HG03442 (cell line): ENCODE measurements around the gene CAPN15.
"Not testable (repeated sequence)": the region's sequence is repeated elsewhere in the genome, so short reads cannot be mapped to it uniquely, and the experiment has no call there.

Experiments
- ATAC-seq: cut with Tn5 transposase; IDR thresholded peaks from one replicate; pipeline ENCODE4 v1.9.1; 2021; ENCODE audit warnings: mild to moderate bottlenecking, moderate library complexity; ENCODE audit not compliant: unreplicated experiment

CAPN15 gene

GRCh38 chr16:506246-506546, 21.3 kb upstream of the CAPN15 start:
- no peak for ATAC-seq

DNA sequence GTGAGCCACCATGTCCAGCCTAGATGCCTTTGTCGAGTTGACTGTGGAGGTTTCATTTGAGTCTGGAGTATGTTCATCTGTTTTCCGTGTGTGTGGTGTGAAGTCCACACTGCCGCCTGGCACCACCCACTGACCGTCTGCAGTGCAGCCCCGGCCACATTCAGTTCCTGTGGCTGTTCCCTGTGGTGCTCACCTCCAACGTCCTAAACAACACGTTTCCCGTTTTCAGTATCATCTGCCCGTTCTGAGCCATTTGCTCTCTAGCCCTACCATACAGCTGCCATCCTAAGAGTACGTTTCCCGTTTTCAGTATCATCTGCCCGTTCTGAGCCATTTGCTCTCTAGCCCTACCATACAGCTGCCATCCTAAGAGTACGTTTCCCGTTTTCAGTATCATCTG, 20.0 kb upstream of the CAPN15 start:
- not testable (repeated sequence) for ATAC-seq

DNA sequence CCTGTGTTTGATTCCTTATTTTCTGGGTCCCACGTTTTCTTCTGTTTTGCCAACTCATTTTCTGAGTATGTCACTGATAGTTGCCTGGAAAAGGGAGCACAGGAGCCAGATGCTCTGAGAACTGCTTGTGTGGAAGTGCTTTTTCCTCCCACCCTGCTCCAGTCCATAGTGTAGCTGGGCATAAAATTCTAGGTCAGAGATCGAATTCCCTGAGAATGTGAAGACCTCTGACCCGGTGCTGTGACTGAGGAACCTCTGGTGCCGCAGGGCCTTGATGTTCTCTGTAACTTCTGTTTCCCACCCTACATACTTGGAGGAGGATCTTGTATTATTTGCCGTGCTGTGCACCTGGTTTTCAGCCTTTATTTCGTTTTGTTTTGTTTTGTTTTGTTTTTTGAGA, 19.5 kb upstream of the CAPN15 start:
- ATAC-seq: no peak

DNA sequence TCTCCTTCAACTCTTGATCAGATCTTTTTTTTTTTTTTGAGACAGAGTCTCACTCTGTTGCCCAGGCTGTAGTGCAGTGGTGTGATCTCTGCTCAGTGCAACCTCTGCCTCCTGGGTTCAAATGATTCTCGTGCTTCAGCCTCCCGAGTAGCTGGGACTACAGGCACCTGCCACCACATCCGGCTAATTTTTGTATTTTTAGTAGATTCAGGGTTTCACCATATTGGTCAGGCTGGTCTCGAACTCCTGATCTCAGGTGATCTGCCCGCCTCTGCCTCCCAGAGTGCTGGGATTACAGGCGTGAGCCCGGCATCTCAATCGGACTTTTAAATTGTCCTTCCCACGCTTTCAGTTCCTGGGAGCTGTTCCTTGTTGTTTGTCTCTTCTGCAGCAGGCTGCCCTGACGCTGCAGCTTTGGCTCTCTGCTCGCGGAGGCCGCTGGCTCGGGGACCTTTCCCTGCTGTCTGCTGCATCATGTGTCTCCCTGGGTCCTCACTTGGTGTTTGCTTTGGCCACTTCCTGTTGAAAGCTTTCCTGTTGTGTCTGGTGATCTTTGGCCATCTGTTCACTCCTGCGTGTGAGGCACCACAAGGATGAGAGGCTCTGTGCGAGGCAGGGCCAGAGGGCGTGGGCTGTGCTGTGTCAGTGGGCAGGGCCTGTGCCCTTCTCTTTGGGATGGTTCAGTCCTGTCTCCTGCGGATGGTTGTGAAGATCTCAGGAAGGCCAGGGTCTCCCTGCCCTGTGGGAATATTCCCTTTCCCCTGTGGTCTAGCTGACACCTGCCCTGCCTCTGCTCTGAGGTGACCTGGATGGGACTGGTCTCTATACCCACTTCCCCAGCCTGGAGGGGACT, 18.4 kb upstream of the CAPN15 start:
- no peak for ATAC-seq

GRCh38 chr16:510066-510825, 17.3 kb upstream of the CAPN15 start:
- no peak for ATAC-seq

- no peak for ATAC-seq
Measured at GRCh38 chr16:512802-513201, 14.7 kb upstream of the CAPN15 start.

DNA sequence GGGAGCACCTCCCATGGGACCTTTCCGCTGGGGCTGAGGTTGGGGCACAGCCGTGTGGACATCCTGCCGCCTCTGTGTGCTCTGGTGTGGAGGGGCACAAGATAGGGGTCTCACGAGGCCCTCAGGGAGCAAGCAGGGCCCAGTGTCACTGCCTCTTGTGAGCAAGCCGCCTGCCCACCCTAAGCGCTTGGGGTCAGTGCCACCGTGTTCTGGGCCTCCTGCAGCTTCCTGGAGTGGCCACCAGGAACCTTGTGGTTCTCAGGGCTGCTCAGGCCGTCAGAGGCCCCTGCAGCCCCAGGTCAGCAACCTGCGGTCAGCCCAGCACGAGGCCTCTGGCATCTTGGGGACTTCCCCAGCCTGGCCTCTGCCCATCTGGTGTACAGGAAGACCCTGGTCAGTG, 13.6 kb upstream of the CAPN15 start:
- ATAC-seq: no peak

DNA sequence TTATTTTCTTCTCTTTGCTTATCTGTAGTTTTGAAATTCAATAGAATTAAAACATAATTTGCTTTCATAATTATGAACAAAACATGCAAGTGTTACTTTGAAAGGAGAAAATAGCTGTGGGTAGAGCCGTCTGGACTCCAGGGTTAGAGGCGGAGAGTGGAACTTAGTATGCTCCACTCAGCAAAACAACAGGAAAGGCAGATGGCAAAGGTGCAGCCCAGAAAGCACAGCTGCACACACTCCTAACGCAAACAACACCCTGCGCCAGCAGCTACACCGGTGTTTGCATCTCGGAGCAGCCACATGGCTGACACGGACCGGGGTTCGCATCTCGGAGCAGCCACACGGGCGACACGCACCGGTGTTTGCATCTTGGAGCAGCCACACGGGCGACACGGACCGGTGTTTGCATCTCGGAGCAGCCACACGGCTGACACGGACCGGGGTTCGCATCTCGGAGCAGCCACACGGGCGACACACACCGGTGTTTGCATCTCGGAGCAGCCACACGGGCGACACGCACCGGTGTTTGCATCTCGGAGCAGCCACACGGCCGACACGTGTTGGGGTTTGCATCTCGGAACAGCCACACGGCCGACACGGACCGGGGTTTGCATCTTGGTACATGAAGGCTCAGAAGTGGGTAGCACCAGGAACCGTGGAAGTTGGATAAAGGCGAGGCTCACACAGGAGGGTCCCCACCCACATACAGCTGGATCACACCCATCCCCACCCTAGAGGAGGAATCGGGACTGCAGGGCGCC, 12.2 kb upstream of the CAPN15 start:
- ATAC-seq: no peak

- ATAC-seq: no peak
Measured at GRCh38 chr16:515939-516226, 11.6 kb upstream of the CAPN15 start.

DNA sequence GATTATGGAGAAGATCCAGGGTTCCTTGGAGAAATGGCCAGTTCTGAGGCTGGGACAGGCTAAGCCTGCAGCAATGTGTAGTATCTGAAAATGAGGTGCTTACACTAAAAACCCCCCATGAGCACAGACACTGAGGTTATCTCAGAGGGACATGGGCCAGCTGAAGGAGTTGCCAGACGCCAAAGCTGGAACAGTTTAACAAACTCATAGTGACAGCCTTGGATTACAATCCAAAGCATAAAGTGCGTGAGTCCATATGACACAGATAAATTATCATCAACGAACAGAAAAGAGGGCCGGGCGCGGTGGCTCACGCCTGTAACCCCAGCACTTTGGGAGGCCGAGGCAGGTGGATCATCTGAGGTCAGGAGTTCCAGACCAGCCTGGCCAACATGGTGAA, 11.2 kb upstream of the CAPN15 start:
- no peak for ATAC-seq

DNA sequence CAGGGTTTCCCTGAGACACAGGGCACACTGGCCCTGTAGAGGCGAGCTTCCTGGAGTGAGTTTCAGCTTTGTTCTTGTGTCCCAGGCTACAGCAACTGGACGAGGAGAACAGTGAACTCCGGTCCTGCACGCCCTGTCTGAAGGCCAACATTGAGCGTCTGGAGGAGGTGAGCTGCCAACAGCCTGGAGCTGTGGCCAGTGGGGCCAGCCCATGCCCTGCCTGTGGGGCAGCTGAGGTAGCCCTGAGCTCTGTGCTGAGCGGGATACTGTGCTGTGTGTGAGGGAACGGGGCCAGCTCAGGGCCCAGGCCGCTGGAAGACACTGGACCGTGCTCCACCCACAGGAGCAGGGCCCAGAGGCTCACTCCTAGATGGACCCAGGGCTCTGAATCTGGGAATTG, 8.7 kb upstream of the CAPN15 start:
- no peak for ATAC-seq

DNA sequence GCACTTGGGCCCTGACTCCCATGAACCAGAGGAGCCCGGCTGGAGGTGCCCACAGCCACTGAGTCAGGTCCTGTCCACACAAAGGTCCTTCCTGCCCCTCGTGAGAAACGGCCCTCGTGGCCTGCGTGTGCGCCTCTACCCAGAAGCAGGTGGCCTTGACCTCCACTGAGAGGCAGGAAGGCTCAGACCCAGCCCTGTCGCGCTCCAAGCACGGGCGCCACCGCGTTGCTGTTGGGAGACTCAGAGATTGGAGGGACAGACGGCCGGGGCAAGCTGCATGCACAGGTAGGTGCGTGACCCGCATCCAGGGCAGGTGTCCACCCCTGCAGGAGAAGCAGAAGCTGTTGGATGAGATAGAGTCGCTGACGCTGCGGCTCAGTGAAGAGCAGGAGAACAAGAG, 8.1 kb upstream of the CAPN15 start:
- ATAC-seq: no peak

DNA sequence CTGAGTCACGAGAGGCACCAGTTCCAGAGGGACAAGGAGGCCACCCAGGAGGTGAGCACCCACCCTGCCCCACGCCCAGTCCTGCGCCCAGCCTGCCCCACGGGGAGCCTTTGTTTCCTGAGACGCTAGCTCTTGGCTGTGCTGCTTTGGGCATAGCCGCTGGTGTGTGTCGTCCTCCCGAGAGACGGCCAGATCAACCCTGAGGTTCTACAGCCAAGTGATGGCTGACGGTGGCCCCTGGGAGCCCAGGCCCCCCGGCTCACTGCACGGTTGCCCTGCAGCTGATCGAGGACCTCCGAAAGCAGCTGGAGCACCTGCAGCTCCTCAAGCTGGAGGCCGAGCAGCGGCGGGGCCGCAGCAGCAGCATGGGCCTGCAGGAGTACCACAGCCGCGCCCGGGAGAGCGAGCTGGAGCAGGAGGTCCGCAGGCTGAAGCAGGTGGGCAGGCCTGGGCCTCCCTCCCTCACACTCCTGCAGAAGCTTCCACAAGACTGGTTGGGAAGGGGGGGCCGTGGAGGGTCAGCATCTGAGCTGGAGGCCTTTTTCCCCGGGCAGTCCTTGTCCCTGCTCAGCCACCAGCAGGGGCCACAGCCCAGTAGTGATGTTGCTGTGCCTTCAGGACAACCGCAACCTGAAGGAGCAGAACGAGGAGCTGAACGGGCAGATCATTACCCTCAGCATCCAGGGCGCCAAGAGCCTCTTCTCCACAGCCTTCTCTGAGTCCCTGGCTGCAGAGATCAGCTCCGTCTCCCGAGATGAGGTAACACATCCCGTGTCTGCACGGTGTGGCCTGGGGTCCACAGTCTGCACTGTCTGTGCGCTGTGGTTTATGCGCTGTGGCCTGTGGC, 7.4 kb upstream of the CAPN15 start:
- ATAC-seq: no peak

GRCh38 chr16:520847-521246, 6.7 kb upstream of the CAPN15 start:
- ATAC-seq: no peak

DNA sequence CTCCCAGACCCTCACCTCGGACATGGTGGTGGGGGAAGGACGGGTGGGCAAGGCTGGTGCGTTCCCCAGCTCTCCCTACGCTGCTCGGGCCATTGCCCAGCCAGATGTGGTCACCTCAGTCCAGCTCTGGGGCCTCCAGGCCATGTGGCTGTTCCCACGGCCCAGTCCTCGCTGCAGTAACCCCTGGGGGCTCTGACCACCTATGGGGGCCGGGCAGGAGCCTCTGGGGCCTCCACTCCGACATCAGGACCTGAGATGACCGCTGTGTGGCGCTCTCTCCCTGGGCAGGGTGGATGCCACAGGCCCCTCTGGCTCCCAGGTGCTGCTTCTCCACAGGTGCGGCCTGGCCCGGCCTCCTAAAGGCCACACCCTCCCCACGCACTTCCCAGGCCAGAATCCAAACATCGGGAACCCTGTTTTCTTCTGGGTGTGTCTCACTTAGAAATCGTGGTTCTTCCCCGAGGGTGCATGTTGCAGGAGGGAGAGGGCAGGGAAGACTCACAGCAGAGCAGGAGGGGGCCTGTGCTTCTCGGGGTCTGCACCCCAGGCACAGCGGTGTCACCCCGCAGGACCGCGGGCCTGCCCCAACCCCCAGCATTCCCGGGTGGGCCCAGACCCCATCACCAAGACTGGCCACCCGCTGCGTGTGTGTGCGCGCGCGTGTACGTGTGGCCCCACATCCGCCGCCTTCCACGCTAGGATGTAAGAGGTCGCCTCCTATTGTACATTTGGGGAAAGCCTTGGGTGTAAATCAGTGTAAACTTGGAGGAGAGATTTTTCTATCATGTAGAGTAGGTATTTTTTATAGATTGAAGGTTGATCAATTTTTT, 5.9 kb upstream of the CAPN15 start:
- no peak for ATAC-seq

DNA sequence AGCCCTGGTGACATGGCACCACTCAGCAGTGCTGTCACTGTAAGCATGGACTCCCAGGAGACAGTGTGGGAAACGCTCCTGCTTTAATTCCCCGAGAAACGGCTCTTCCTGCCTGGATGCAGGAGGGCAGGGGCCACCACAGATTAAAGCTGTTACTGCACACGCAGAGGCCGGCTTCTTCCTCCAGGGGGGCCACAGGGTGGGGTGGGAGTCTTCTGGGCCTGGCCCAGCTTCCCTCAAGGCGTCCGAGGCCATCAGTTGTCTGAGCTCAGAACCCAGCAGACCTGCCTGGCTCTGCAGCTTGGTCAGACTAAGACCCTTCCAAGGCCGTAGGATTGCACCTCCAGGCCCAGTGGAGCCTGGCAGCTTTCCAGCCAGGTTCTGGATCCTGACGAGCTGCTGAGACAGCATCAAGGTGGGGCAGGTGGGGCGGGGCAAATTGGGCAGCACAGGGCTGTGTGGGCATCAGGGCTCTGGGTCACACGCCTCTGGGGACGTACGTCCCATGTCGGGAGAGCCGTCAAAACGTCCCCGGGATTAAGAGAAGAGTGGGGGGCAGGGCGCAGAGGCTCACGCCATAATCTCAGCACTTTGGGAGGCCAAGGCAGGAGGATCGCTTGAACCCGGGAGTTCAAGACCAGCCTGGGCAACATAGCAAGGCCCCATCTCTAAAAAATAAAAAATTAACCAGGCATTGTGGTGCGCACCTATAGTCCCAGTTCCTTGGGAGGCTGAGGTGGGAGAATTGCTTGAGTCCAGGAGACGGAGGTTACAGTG, 5.0 kb upstream of the CAPN15 start:
- no peak for ATAC-seq

DNA sequence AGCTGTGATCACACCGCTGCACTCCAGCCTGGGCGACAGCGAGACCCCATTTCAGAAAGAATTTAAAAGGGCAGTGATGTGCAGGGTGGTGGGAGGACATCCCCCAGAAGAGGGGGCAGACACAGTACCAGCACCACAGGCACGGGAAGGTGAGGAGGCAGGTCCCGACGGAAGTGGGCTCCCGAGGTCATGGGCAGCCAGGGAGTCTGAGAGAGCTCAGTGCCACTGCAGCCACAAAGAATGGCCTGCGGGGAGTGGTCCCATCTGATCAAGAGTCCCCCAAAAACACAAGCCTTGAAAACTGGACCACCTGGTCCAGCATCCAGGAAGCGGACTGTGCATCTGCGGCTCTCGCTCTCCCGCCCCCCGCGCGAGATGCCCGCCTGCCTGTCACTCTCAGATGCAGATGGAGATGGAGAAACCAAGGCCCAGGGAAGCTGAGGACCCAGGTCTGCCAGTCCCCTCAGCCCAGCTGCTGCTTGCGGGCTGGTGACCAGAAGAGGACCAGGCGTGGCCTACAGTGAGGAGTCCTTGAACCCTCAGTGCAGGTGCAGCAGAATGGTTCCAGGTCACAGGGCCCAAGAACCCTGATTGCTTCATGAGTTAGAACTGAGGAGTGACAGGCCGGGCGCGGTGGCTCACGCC, 4.3 kb upstream of the CAPN15 start:
- ATAC-seq: no peak

DNA sequence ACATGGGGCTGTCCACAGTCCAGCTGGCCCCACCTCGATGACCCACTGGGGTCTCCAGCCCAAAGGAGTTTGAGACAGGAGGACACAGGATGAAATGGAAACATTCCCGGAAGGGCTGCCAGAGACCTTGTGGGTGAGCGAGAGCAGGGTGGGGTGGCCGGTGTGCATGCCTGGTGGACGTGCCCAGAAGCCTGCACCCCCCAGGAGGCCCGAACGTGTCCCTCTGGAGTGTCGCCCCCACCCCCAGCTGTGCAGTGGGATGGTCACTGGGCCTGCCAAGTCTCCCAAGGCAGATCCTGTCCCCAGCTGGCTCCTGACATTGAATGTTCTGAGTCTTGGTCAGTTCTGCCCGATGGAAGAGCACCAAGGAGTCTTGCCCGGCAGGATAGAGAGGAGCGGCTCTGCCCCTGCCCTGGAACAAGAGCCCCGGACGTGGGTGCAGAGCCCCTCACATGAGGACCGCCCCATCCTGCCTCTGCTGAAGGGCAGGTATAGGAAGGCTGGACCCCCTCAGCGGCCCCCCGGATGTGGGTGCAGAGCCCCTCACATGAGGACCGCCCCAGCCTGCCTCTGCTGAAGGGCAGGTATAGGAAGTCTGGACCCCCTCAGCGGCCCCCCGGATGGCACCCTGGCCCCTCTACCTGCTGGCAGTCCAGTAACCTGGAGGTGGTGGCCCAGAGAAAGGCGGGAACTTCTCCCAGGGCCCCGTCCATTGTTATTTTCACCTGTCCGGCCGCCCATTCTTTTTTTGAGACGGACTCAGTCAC, 3.1 kb upstream of the CAPN15 start:
- ATAC-seq: no peak
